H9 (cell line): ENCODE measurements around the gene QDPR. TPM values are rescaled to one million over a fixed set of nuclear protein-coding genes. Genes with fewer than 3 reads are reported as not detected.
A peak's percentile ranks its signal among the peaks of the same experiment; 100 is the strongest.

Experiments
- DNase-seq: peaks from one replicate; pipeline ENCODE4 v3.0.0-alpha.2; 2017
- H2AFZ ChIP-seq: one replicate; pipeline ENCODE4 v1.6.1; 2013; ENCODE audit warnings: mild to moderate bottlenecking, low read length, control low read depth, moderate library complexity
- H2AK5ac ChIP-seq: 2 replicates; pipeline ENCODE4 v1.6.1; 2013; ENCODE audit warnings: low read length, control low read depth, mixed read lengths; ENCODE audit not compliant: insufficient read length
- H2BK120ac ChIP-seq: one replicate; pipeline ENCODE4 v1.6.1; 2013; ENCODE audit warnings: low read depth, mild to moderate bottlenecking, low read length, control low read depth, inconsistent platforms; ENCODE audit not compliant: poor library complexity, severe bottlenecking
- H2BK12ac ChIP-seq: 2 replicates; pipeline ENCODE4 v1.6.1; 2013; ENCODE audit warnings: low read length, control low read depth, mixed read lengths, low read depth; ENCODE audit not compliant: insufficient read length
- H2BK15ac ChIP-seq: 2 replicates; pipeline ENCODE4 v1.6.1; 2013; ENCODE audit warnings: low read depth, low read length, control low read depth
- H2BK20ac ChIP-seq: one replicate; pipeline ENCODE4 v1.6.1; 2013; ENCODE audit warnings: low read depth, mild to moderate bottlenecking, low read length, control low read depth, inconsistent platforms; ENCODE audit not compliant: poor library complexity, severe bottlenecking
- H2BK5ac ChIP-seq: 2 replicates; pipeline ENCODE4 v1.6.1; 2013; ENCODE audit warnings: low read length, control low read depth, mixed read lengths; ENCODE audit not compliant: insufficient read length
- H3K14ac ChIP-seq: 2 replicates; pipeline ENCODE4 v1.6.1; 2013; ENCODE audit warnings: low read length, control low read depth; ENCODE audit not compliant: insufficient read depth
- H3K18ac ChIP-seq: 2 replicates; pipeline ENCODE4 v1.6.1; 2013; ENCODE audit warnings: low read depth, mild to moderate bottlenecking, mixed read lengths, low read length, control low read depth; ENCODE audit not compliant: insufficient read length
- H3K23ac ChIP-seq: 2 replicates; pipeline ENCODE4 v1.6.1; 2013; ENCODE audit warnings: low read length, control low read depth, mixed read lengths, low read depth; ENCODE audit not compliant: insufficient read length
- H3K23me2 ChIP-seq: 2 replicates; pipeline ENCODE4 v1.6.1; 2013; ENCODE audit warnings: low read depth, mild to moderate bottlenecking, mixed read lengths, low read length, control low read depth; ENCODE audit not compliant: insufficient read length, poor library complexity, severe bottlenecking
- H3K27ac ChIP-seq: 2 replicates; pipeline ENCODE4 v1.5.1; 2013; ENCODE audit warnings: low read length, control low read depth, mixed read lengths, low read depth; ENCODE audit not compliant: insufficient read length
- H3K27me3 ChIP-seq: 2 replicates; pipeline ENCODE4 v1.6.1; 2013; ENCODE audit warnings: low read length, control low read depth, inconsistent platforms; ENCODE audit not compliant: insufficient read depth
- H3K4ac ChIP-seq: 2 replicates; pipeline ENCODE4 v1.6.1; 2013; ENCODE audit warnings: low read depth, mild to moderate bottlenecking, control low read depth, inconsistent platforms, low read length, moderate library complexity
- H3K4me1 ChIP-seq: 2 replicates; pipeline ENCODE4 v1.6.1; 2013; ENCODE audit warnings: low read length, control low read depth, inconsistent platforms; ENCODE audit not compliant: insufficient read depth
- H3K4me2 ChIP-seq: 2 replicates; pipeline ENCODE4 v1.6.1; 2013; ENCODE audit warnings: low read length, control low read depth, mixed read lengths; ENCODE audit not compliant: insufficient read length, insufficient read depth
- H3K56ac ChIP-seq: 2 replicates; pipeline ENCODE4 v1.6.1; 2013; ENCODE audit warnings: low read depth, mild to moderate bottlenecking, mixed read lengths, low read length, control low read depth; ENCODE audit not compliant: insufficient read length
- H3K79me1 ChIP-seq: 2 replicates; pipeline ENCODE4 v1.6.1; 2013; ENCODE audit warnings: low read depth, mild to moderate bottlenecking, moderate library complexity, low read length, control low read depth, inconsistent platforms; ENCODE audit not compliant: insufficient read depth, poor library complexity, severe bottlenecking
- H3K79me2 ChIP-seq: 2 replicates; pipeline ENCODE4 v1.6.1; 2013; ENCODE audit warnings: low read length, control low read depth, inconsistent platforms; ENCODE audit not compliant: insufficient read depth
- H3K9ac ChIP-seq: 2 replicates; pipeline ENCODE4 v1.6.1; 2013; ENCODE audit warnings: low read length, control low read depth, mixed read lengths; ENCODE audit not compliant: insufficient read length; ENCODE audit errors: extremely low read depth
- H3K9me3 ChIP-seq: one replicate; pipeline ENCODE4 v1.6.1; 2013; ENCODE audit warnings: low read depth, low read length, inconsistent platforms; ENCODE audit not compliant: control insufficient read depth
- H3T11ph ChIP-seq: one replicate; pipeline ENCODE4 v1.6.1; 2013; ENCODE audit warnings: mild to moderate bottlenecking, low read length, control low read depth, inconsistent platforms
- H4K20me1 ChIP-seq: one replicate; pipeline ENCODE4 v1.6.1; 2013; ENCODE audit not compliant: control insufficient read depth, insufficient read length, insufficient read depth
- H4K5ac ChIP-seq: 2 replicates; pipeline ENCODE4 v1.6.1; 2013; ENCODE audit warnings: low read depth, mild to moderate bottlenecking, mixed read lengths, low read length, control low read depth; ENCODE audit not compliant: insufficient read length
- H4K8ac ChIP-seq: replicated peaks from 2 replicates; pipeline ENCODE4 v1.6.1; 2013; ENCODE audit warnings: low read length, control low read depth, mixed read lengths, low read depth; ENCODE audit not compliant: insufficient read length
- H4K91ac ChIP-seq: 2 replicates; pipeline ENCODE4 v1.6.1; 2013; ENCODE audit warnings: low read depth, mild to moderate bottlenecking, moderate library complexity, mixed read lengths, low read length, control low read depth; ENCODE audit not compliant: insufficient read length
- H3K27ac Mint-ChIP-seq, 3 experiments: 2 replicates in 2 of 3; 3 replicates in 1 of 3; pipeline ENCODE4 v1.8.0; 2020 to 2021; ENCODE audit warnings: mixed read lengths in 3 of 3, mild to moderate bottlenecking in 1 of 3, moderate library complexity in 1 of 3
- H3K27me3 Mint-ChIP-seq: 2 replicates; pipeline ENCODE4 v1.8.0; 2021; ENCODE audit warnings: low read depth, mild to moderate bottlenecking, moderate library complexity, mixed read lengths
- H3K36me3 Mint-ChIP-seq, 3 experiments: 2 replicates in 2 of 3; 3 replicates in 1 of 3; pipeline ENCODE4 v1.8.0; 2020 to 2021; ENCODE audit warnings: low read depth in 3 of 3, mixed read lengths in 3 of 3; ENCODE audit not compliant: insufficient read depth in 1 of 3
- H3K4me1 Mint-ChIP-seq, 2 experiments: 2 replicates each; pipeline ENCODE4 v1.8.0; 2020; ENCODE audit warnings: mixed read lengths in 2 of 2
- H3K4me3 Mint-ChIP-seq, 2 experiments: 2 replicates in 1 of 2; 3 replicates in 1 of 2; pipeline ENCODE4 v1.8.0; 2020 to 2021; ENCODE audit warnings: mild to moderate bottlenecking in 2 of 2, mixed read lengths in 2 of 2, moderate library complexity in 1 of 2
- H3K9me3 Mint-ChIP-seq, 2 experiments: 2 replicates in 1 of 2; 3 replicates in 1 of 2; pipeline ENCODE4 v1.8.0; 2020; ENCODE audit warnings: mild to moderate bottlenecking in 2 of 2, mixed read lengths in 2 of 2, moderate library complexity in 1 of 2
- CTCF ChIP-seq: fragments of 200-600 bp; sonication (generic); conservative IDR thresholded peaks from 3 replicates; pipeline ENCODE4 v1.8.0; 2021; ENCODE audit warnings: antibody characterized with exemption, mild to moderate bottlenecking
- WGBS: extraction: QIAGEN DNeasy Blood & Tissue Kit; methylation state at CpG from one replicate; pipeline ENCODE4 v1.1.7; 2013; ENCODE audit warnings: missing lambda C conversion rate, low lambda C conversion rate, mixed read lengths; ENCODE audit not compliant: insufficient read length; ENCODE audit errors: extremely low coverage; 5-methylcytosine and 5-hydroxymethylcytosine counted together
- total RNA-seq: library from RNA; stranded (reverse); gene quantifications from 2 replicates; pipeline ENCODE4 v1.2.1, GENCODE V29; 2021

QDPR gene
- total RNA-seq, 1 experiment from 2014 or later: 23.5 TPM

DNA sequence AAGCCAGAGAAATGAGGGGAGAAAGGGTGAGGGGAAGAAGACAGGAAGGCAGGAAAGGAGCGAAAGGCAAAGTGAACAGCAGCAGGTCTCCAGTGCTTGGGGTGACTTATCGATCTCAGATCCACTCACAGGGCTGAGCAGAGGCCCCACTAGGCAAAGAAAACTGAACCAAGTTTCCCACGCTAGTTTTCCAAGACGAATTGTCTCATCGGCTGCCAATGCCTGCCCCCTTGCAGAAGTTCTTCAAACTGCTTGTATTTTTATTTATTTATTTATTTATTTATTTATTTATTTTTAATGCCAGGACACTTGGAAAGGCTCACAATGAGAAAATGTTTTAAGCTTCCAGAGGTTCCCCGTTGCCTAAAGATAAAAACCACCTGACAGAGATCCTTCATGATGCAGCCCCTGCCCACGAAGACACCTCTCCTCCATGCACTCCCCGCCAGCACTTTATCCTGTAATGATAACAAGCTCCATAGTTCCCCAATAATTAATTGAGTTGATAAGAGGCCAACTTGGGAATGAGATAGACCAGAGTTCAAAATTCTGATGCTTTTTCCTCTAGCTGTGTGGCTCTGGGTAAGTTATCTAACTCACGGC is 43.2 kb downstream of the QDPR start:
- Histone ChIP-seq H2BK120ac (no peak overlapping the region), H2AK5ac (no peak overlapping the region), H4K91ac (no peak overlapping the region), H3K14ac (no peak overlapping the region), H2BK15ac (no peak overlapping the region), H3K18ac (no peak overlapping the region), H3K9me3 (no peaks in the 10 kb centered on the region), H2BK12ac (no peak overlapping the region), H3K4me1 (no peaks in the 10 kb centered on the region), H2BK5ac (no peak overlapping the region), H4K20me1 (no peaks in the 10 kb centered on the region), H3K27ac (no peak overlapping the region), H3K9ac (no peak overlapping the region), H3K27me3 (no peaks in the 10 kb centered on the region), H2AFZ (no peak overlapping the region), H3K56ac (no peak overlapping the region), H3K79me1 (no peaks in the 10 kb centered on the region), H3T11ph (no peak overlapping the region), H3K4me2 (no peak overlapping the region), H4K5ac (no peak overlapping the region), H3K79me2 (no peaks in the 10 kb centered on the region), H4K8ac (no peak overlapping the region), H3K4ac (no peak overlapping the region), H2BK20ac (no peak overlapping the region), H3K23me2 (no peaks in the 10 kb centered on the region), H3K23ac (no peak overlapping the region)
- Mint-ChIP-seq H3K27ac (peak overlapping the region in 1 of 3 experiments; percentile 46; a peak in 1 of 7 replicates), H3K4me3 (no peak overlapping the region), H3K4me1 (peaks cover 3% of the 10 kb centered on the region in 2 experiments; a peak in 1 of 4 replicates), H3K36me3 (no peaks in the 10 kb centered on the region), H3K27me3 (no peaks in the 10 kb centered on the region; the same call in 1 of the 2 replicates), H3K9me3 (no peaks in the 10 kb centered on the region)
- peak; percentile 68 for TF ChIP-seq CTCF
- WGBS: no CpG with 5 or more reads among the region's 9 CpGs
- no peak for DNase-seq
